HCT116 (cell line): ENCODE data around the gene BTG1.
A peak's percentile ranks its signal among the peaks of the same experiment; 100 is the strongest.

Experiments used
- CEBPB ChIP-seq: IDR thresholded peaks from 2 replicates; pipeline ENCODE4 v1.6.1; 2012; ENCODE audit warnings: low read depth
- JUND ChIP-seq: IDR thresholded peaks from 2 replicates; pipeline ENCODE4 v1.6.1; 2012
- TF ChIP-seq, protein P1 (sequence below), 3 experiments: fragments of 200-600 bp in 1 of 3; sonication (generic) in 1 of 3; IDR thresholded peaks in 2 of 3; conservative IDR thresholded peaks in 1 of 3; 2 replicates each; pipeline ENCODE4 v1.5.1; 2012 to 2017; ENCODE audit warnings: low read depth in 2 of 3, low read length in 2 of 3, antibody characterized with exemption in 1 of 3, borderline replicate concordance in 1 of 3, control low read depth in 1 of 3, mild to moderate bottlenecking in 1 of 3, mixed read lengths in 1 of 3, mixed run types in 1 of 3, moderate library complexity in 1 of 3; ENCODE audit not compliant: insufficient read depth in 1 of 3
- TF ChIP-seq, protein P2 (sequence below): IDR thresholded peaks from 2 replicates; pipeline ENCODE4 v1.6.1; 2012; ENCODE audit warnings: low read depth

DNA sequence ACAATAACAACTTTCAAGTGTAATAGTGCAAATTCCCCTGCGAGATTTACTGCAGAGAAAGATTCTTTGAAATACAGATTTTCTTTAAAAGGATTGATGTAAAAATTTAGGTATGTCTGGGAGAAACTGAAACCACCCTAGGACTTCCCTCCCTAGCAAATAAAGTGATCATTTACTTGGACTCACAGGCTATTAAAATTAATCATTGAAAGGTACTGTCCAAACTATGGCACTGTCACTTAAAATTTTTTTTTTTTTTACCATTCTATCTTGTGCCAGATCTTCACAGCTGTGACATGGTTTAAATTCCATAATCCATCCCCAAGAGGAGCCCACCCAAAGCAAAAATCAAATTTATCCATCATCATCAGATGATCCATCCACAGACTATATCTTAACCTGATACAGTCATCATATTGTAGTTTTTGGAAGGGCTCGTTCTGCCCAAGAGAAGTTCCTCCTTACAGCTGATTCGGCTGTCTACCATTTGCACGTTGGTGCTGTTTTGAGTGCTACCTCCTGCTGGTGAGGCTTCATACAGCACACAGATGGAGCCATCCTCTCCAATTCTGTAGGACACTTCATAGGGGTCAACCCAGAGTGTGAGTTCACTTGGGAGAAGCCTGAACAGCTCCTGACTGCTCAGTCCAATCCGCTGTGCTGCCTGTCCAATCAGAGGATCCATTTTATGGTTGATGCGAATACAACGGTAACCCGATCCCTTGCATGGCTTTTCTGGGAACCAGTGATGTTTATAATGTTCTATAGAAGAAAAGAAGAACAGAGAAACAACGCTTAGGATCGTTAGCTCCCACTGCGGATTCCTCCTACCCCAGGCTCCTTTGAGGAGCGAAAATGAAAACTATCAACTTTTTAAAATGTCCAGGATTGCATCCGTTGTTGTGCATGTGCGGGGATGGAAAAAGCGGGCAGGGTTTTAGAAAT is 1.7 kb downstream of the BTG1 start:
- TF ChIP-seq, protein P1, sequence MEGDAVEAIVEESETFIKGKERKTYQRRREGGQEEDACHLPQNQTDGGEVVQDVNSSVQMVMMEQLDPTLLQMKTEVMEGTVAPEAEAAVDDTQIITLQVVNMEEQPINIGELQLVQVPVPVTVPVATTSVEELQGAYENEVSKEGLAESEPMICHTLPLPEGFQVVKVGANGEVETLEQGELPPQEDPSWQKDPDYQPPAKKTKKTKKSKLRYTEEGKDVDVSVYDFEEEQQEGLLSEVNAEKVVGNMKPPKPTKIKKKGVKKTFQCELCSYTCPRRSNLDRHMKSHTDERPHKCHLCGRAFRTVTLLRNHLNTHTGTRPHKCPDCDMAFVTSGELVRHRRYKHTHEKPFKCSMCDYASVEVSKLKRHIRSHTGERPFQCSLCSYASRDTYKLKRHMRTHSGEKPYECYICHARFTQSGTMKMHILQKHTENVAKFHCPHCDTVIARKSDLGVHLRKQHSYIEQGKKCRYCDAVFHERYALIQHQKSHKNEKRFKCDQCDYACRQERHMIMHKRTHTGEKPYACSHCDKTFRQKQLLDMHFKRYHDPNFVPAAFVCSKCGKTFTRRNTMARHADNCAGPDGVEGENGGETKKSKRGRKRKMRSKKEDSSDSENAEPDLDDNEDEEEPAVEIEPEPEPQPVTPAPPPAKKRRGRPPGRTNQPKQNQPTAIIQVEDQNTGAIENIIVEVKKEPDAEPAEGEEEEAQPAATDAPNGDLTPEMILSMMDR (IDR thresholded peaks at IDR 0.05 in 2 of 3, conservative IDR thresholded peaks at IDR 0.05 in 1 of 3; ENCODE audit: borderline replicate concordance in 1 of 3, insufficient read depth in 1 of 3, low read depth in 2 of 3, low read length in 2 of 3) = peak; percentile 27 to 67 (median 62); a peak in 5 of 6 replicates
- TF ChIP-seq, protein P2, sequence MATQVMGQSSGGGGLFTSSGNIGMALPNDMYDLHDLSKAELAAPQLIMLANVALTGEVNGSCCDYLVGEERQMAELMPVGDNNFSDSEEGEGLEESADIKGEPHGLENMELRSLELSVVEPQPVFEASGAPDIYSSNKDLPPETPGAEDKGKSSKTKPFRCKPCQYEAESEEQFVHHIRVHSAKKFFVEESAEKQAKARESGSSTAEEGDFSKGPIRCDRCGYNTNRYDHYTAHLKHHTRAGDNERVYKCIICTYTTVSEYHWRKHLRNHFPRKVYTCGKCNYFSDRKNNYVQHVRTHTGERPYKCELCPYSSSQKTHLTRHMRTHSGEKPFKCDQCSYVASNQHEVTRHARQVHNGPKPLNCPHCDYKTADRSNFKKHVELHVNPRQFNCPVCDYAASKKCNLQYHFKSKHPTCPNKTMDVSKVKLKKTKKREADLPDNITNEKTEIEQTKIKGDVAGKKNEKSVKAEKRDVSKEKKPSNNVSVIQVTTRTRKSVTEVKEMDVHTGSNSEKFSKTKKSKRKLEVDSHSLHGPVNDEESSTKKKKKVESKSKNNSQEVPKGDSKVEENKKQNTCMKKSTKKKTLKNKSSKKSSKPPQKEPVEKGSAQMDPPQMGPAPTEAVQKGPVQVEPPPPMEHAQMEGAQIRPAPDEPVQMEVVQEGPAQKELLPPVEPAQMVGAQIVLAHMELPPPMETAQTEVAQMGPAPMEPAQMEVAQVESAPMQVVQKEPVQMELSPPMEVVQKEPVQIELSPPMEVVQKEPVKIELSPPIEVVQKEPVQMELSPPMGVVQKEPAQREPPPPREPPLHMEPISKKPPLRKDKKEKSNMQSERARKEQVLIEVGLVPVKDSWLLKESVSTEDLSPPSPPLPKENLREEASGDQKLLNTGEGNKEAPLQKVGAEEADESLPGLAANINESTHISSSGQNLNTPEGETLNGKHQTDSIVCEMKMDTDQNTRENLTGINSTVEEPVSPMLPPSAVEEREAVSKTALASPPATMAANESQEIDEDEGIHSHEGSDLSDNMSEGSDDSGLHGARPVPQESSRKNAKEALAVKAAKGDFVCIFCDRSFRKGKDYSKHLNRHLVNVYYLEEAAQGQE = no peak
- peak; percentile 5; the same call in 1 of the 2 replicates for TF ChIP-seq JUND
- TF ChIP-seq CEBPB = no peak; the same call in 1 of the 2 replicates
